AG04449 (cell line): ENCODE data around the gene SCTR.

Experiments used
- CTCF ChIA-PET: fragments of 350-600 bp; formaldehyde crosslinking; extraction: SDS; loops from one replicate; lab custom pipeline; 2021; ENCODE audit warnings: antibody characterized with exemption; lab: Yijun Ruan, JAX
- POLR2A ChIA-PET: fragments of 400-600, 350-600 bp; formaldehyde crosslinking; extraction: SDS; loops from one replicate; lab custom pipeline; 2020; ENCODE audit warnings: antibody characterized with exemption, inconsistent platforms; lab: Yijun Ruan, JAX
- DNase-seq: peaks from one replicate; pipeline ENCODE4 v3.0.0-alpha.2; 2010; ENCODE audit warnings: low read depth, low spot score
- H3K4me3 ChIP-seq: 2 replicates; pipeline ENCODE4 v1.5.1; 2011; ENCODE audit warnings: low read depth, mild to moderate bottlenecking, control low read depth, low read length
- TF ChIP-seq, protein P1 (sequence below): IDR thresholded peaks from one replicate; pipeline ENCODE4 v1.5.1; 2011; ENCODE audit warnings: mild to moderate bottlenecking, moderate library complexity, low read length, control low read depth, inconsistent platforms; ENCODE audit not compliant: insufficient read depth; ENCODE audit errors: missing control alignments

The SCTR gene

DNA sequence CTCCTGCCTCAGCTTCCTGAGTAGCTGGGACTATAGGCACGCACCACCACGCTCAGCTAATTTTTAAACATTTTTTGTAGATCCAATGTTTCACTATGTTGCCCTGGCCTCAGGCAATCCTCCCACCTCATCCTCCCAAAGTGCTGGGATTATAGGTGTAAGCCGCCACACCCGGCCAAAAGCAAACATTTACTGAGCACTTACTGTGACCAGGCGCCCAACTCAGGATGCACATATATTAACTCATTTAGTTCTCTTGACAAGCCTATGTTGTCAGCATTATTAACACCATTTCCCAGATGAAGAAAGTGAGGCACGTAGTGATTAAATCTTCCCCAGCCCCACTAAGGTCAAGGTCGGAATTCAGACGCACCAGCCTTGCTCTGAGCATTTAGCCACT, 51.5 kb downstream of the SCTR start:
- H3K4me3 ChIP-seq: no peak overlapping the region
- TF ChIP-seq, protein P1, sequence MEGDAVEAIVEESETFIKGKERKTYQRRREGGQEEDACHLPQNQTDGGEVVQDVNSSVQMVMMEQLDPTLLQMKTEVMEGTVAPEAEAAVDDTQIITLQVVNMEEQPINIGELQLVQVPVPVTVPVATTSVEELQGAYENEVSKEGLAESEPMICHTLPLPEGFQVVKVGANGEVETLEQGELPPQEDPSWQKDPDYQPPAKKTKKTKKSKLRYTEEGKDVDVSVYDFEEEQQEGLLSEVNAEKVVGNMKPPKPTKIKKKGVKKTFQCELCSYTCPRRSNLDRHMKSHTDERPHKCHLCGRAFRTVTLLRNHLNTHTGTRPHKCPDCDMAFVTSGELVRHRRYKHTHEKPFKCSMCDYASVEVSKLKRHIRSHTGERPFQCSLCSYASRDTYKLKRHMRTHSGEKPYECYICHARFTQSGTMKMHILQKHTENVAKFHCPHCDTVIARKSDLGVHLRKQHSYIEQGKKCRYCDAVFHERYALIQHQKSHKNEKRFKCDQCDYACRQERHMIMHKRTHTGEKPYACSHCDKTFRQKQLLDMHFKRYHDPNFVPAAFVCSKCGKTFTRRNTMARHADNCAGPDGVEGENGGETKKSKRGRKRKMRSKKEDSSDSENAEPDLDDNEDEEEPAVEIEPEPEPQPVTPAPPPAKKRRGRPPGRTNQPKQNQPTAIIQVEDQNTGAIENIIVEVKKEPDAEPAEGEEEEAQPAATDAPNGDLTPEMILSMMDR: no peak
- DNase-seq: no peak
- ChIA-PET CTCF (no interaction called here), POLR2A (no interaction called here)

DNA sequence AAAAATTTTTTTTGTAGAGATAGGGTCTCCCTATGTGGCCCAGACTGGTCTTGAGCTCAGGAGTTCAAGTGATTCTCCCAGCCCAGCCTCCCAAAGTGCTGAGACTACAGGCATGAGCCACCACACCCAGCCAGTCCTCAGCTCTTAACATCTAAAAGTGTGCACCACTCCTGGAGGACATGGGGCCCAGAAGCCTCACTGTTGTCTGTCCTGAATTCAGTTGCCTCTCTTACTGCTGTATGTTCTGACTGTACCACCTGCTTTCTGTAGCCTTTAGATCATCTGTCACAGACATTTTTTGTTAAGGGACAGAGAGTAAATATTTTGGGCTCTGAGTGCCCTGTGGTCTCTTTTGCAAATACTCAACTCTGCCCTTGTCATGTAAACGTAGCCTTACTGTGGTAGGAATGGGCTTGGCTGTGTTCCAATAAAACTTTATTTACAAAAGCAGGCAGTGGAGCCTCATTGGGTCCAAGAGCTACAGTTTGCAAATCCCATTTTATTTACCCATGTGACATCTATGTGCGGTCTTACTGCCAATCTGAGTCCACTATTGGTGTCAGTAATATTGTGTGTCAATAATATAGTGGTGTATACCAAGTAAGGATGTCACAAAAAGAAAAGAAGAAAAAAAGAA, 54.5 kb downstream of the SCTR start:
- ChIA-PET POLR2A (no interaction called here), CTCF (interaction anchor here (1.3 kb wide), 1 partner anchor 12 kb away, joined by 5 read pairs; no protein-coding TSS in a partner anchor)
- TF ChIP-seq, protein P1: no peak
- no peak for DNase-seq
- H3K4me3 ChIP-seq: no peak overlapping the region

DNA sequence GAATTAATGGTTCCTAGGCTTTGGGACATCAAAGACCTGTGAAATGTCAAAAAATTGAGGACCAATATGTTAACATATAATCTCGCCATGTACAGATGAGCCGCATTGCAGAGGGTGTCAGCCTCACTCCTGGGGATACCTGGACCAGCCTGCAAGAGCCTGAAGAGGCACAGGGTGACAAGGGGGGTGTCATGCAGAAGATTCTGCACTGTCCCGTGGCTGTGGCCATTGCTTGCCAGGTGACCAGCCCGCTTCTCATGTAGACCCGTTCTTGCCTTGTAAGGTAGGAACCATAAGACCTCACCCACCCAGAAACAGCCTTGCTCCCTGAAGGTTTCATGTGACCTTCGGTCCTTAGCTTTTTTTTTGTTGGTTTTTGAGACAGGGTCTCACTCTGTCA, 55.2 kb downstream of the SCTR start:
- POLR2A ChIA-PET: no interaction called here
- CTCF ChIA-PET: interaction anchor here (5.8 kb wide), 1 partner anchor 7 kb away, joined by 31 read pairs; no protein-coding TSS in a partner anchor
- no peak overlapping the region for H3K4me3 ChIP-seq
- TF ChIP-seq, protein P1: no peak
- DNase-seq: no peak

DNA sequence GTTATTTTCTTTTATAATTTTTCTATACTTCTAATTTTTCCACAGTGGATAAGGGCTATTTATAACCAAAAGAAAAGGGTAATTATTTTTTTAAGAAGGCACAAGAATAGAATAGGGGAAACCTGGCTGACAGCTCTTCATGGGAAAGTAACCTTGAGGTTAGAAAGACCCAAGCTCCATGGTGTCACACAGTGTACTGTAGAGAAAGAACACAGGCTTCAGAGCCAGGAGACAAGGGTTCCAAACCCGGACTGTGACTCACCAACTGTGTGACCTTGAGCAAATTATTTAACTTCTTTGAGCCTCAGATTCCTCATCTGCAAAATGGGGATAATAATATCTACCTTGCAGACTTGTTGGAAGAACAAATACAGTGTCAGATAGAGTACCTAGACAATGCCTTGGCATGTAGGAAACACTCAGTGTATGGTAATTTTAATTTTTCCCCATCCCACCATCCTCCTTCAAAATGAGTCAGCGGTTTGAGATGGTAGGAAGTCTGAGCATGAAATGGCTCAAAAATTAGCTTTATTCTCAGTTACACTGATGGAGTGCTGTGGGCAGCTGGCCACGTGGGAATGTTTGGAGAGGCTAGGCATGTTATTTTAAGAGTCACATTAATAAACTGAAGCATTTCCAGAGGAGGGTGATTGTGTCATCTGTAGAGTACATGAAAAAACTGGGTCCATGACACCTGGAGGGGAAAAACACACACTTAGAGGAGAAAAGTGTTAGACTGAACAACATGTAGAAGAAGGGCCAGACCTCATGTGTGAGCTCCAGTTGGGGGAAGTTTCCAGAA, 55.9 kb downstream of the SCTR start:
- TF ChIP-seq, protein P1: no peak
- ChIA-PET CTCF (interaction anchor here (5.8 kb wide), 1 partner anchor 7 kb away, joined by 31 read pairs; no protein-coding TSS in a partner anchor), POLR2A (no interaction called here)
- no peak overlapping the region for H3K4me3 ChIP-seq
- DNase-seq: no peak

DNA sequence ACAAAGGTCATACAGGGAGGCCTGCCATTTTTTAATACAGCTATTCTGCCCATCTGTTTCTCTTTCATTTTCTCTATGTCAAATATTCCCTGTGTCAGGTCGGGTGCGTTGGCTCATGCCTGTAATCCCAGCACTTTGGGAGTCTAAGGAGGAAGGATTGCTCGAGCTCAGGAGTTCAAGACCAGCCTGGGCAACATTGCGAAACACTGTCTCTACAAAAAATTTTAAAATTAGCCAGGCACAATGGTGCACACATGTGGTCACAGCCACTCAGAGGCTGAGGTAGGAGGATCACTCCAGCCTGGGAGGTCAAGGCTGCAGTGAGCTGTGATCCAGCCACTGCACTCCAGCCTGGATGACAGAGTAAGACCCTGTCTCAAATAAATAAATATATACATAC, 57.9 kb downstream of the SCTR start:
- DNase-seq: no peak
- no peak overlapping the region for H3K4me3 ChIP-seq
- POLR2A ChIA-PET: no interaction called here
- CTCF ChIA-PET: interaction anchor here (1.1 to 5.8 kb wide), 2 partner anchors 9 to 60 kb away, joined by 3 to 31 read pairs; no protein-coding TSS in a partner anchor
- TF ChIP-seq, protein P1: no peak

DNA sequence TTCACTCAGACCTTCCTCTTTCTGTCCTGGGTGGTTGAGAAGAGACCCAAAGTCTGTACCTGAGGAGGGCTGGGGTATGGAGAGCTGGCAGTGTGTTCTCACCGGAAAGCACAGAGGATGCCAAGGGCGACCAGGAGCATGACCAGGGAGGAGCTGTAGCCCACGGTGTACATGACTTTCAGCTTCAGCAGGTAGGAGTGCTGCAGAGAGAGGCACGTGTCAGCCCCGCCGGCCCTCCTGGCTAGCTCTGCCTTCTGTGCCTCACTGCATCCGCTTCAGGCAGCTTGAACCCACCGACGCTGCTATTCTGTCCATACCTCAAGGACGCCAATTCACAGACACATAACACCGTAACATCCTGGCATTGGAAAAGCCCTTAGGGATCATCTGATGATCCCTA, 58.6 kb downstream of the SCTR start:
- no peak overlapping the region for H3K4me3 ChIP-seq
- TF ChIP-seq, protein P1: no peak
- POLR2A ChIA-PET: no interaction called here
- DNase-seq: no peak
- CTCF ChIA-PET: interaction anchor here (5.8 kb wide), 1 partner anchor 10 kb away, joined by 31 read pairs; no protein-coding TSS in a partner anchor
